ENCODE results near the gene SLC25A20. TPM values are rescaled to one million over a fixed set of nuclear protein-coding genes. Genes with fewer than 3 reads are reported as not detected.
A peak's percentile ranks its signal among the peaks of the same experiment; 100 is the strongest.

SLC25A20 gene
- total and polyA plus RNA-seq, 11 donors, result 44.6 to 176 (median 65.7) TPM

- intact Hi-C loops (cut with DNase I), result no loop called here
- H3K36me3 ChIP-seq, result peaks cover 0 to 74% (median 47%) of the 10 kb centered on the region in 9 donors
- no peaks in the 10 kb centered on the region for H3K9me3 ChIP-seq
- peaks cover 14 to 82% (median 48%) of the 10 kb centered on the region in 12 donors for H3K4me1 ChIP-seq
- ATAC-seq (no peak), DNase-seq (no peak)
- H3K4me3 ChIP-seq, result no peak overlapping the region
- TF ChIP-seq POLR2A (IDR thresholded peaks at IDR 0.05) (no peak), CTCF (IDR thresholded peaks at IDR 0.05) (no peak)
- peak overlapping the region in 11 of 12 donors; percentile 6 to 83 (median 48) for H3K27ac ChIP-seq
- 35 to 45% (median 40%) methylated on average over 1 of the region's 1 CpG for WGBS, 4 donors
- H3K27me3 ChIP-seq, result no peaks in the 10 kb centered on the region
Observed at GRCh38 chr3:48931944-48932580, 33.4 kb upstream of the SLC25A20 start.

DNA sequence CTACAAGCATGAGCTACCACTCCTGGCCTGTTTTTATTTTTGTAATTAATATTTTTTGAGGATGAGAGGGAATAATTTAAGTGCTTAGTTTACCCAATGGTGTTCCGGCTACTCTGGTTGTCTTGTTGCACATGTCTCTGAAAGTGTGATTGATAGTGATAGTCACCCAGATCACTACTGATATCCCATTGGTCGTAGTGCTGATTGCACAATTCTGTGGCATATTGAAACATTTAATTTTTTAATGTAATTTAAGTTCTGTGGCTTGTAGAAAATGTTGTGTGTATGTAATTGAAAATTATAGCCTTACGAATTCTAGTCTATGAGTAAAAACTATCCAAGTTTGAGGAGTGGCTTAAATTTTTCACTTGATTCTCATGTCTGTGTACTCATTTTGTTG lies 31.9 kb upstream of the SLC25A20 start:
- H3K4me1 ChIP-seq, result peaks cover 21 to 84% (median 47%) of the 10 kb centered on the region in 12 donors
- 73 to 81% (median 77%) methylated on average over 3 of the region's 3 CpGs for WGBS, 4 donors
- TF ChIP-seq POLR2A (IDR thresholded peaks at IDR 0.05) (no peak), CTCF (IDR thresholded peaks at IDR 0.05) (no peak)

DNA sequence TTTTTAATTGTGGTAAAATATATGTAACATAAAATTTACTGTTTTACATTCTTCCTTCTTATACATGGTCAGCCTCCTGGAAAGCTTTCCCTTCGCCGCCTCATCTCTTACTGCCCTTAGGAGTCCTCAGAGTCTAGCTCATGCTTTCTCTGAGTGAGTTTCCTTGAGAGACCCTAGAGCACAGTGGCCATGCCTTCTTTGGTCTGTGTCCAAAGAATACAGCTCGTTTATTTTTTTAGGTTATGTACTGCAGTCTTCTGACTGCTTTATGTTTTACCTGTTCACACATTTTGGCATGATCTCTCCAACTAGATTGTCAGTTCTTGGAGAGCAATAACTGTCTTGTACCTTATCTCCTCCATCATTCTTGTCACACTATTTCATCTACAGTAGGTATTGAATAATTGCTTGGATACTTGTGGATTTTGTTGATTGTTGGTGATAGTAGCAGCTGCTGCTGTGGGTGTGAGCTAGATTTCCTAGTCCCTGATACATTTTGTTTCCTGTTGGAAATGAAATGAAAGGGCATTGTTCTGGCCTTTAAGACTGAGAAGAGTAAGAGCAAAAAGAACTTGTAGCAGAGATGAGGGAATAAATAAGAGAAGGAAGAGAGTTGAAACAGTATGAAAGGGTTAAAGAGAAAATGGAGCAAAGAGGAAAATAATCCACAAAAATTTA lies 30.8 kb upstream of the SLC25A20 start:
- TF ChIP-seq CTCF (IDR thresholded peaks at IDR 0.05) (no peak), POLR2A (IDR thresholded peaks at IDR 0.05) (no peak)
- 29 to 36% (median 33%) methylated on average over 3 of the region's 3 CpGs for WGBS, 4 donors
- peaks cover 21 to 75% (median 45%) of the 10 kb centered on the region in 12 donors for H3K4me1 ChIP-seq
- peak overlapping the region in 10 of 12 donors; percentile 6 to 45 (median 34) for H3K4me3 ChIP-seq
- intact Hi-C loops (cut with DNase I), result no loop called here
- no peak for DNase-seq
- peak overlapping the region in 11 of 12 donors; percentile 54 to 81 (median 70) for H3K27ac ChIP-seq
- no peaks in the 10 kb centered on the region for H3K9me3 ChIP-seq
- peak in 3 of 4 donors; percentile 29 to 31 (median 29) for ATAC-seq
- H3K27me3 ChIP-seq, result no peaks in the 10 kb centered on the region
- H3K36me3 ChIP-seq, result peaks cover 0 to 76% (median 58%) of the 10 kb centered on the region in 9 donors

More for the DNA sequence above, 31.9 kb upstream of the SLC25A20 start:
- no peak for DNase-seq
- Histone ChIP-seq H3K36me3 (peaks cover 0 to 74% (median 58%) of the 10 kb centered on the region in 9 donors), H3K9me3 (no peaks in the 10 kb centered on the region), H3K27ac (peak overlapping the region in 10 of 12 donors; percentile 11 to 83 (median 69)), H3K4me3 (no peak overlapping the region), H3K27me3 (no peaks in the 10 kb centered on the region)
- intact Hi-C loops (cut with DNase I), result no loop called here
- no peak for ATAC-seq

DNA sequence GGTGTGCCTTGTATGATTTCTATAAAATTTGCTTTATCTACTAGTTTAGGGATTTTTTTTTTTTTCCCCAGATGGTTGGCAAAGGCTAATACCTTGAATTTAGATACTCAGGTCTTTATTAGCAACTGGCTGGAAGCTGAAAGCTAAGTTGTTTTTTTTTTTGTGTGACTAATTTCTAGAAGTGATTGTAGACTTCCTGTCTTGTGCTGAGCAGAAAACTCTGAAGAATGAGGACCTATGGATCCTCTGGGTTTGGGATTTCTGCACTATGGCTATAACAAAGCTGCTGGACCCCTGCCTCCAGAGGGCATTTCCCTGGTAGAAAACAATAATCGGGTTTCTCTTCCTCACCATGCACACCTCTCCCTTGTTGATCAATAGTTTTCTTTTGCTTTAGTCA lies 30.0 kb upstream of the SLC25A20 start:
- ATAC-seq (no peak), DNase-seq (no peak)
- WGBS, 4 donors, result 42 to 67% (median 54%) methylated on average over 1 of the region's 1 CpG
- TF ChIP-seq CTCF (IDR thresholded peaks at IDR 0.05) (no peak), POLR2A (IDR thresholded peaks at IDR 0.05) (no peak)
- intact Hi-C loops (cut with DNase I), result no loop called here
- H3K36me3 ChIP-seq, result peaks cover 0 to 76% (median 59%) of the 10 kb centered on the region in 9 donors
- H3K4me3 ChIP-seq, result peak overlapping the region in 10 of 12 donors; percentile 6 to 45 (median 34)
- H3K4me1 ChIP-seq, result peaks cover 21 to 70% (median 47%) of the 10 kb centered on the region in 12 donors
- peak overlapping the region; percentile 33 to 81 (median 69) for H3K27ac ChIP-seq
- no peaks in the 10 kb centered on the region for H3K9me3 ChIP-seq
- H3K27me3 ChIP-seq, result no peaks in the 10 kb centered on the region

Measured in heart left ventricle (tissue), 16 donors.